NCI-H510A treated with DMSO at 0.1 percent for 48 hours (cell line): Measurements from ENCODE around the gene MAGEA9B.
"Not testable (repeated sequence)": the region's sequence is repeated elsewhere in the genome, so short reads cannot be mapped to it uniquely, and the experiment has no call there.

Source experiments
- DNase-seq: peaks from one replicate; lab custom pipeline; 2025; lab: John Stamatoyannopoulos, UW

The MAGEA9B gene

DNA sequence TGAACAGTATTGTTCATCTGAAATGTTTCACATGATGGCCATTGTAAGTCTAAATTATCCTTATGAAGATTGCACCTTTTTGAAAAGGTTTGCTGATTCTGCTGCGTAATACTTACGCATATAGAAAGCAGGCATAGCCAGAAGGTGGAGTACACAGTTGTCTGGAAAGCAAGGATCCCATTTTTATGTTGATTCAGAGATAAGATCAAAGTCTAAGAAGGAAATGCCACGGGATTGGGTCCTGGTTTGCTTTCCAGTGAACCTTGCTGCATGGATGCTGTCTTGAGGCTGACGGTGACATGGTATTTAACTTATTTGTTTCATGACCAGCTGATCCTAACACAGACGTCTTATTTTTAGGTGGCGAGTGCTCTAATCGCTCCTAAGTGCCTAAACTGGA, 15.5 kb downstream of the MAGEA9B start:
- no peak for DNase-seq

DNA sequence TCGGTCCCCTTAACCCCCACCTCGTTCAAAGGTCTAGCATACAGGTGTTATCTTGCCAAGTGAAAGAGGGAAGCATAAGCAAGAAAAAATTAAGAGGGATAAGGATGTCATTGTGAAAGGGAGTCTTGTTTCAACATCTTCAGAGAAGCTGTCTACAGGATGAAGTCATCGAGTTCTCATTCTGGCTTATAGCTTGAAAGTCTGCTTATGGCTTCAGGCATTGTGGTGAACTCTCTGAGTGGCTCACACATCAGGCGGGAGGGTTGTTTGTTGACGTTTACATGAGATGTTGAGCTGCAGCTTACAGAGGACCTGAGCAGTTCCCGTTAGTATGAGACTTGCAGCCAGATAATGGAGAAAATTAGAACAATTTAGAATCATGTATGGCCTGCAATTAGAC, 16.6 kb downstream of the MAGEA9B start:
- DNase-seq, result no peak

DNA sequence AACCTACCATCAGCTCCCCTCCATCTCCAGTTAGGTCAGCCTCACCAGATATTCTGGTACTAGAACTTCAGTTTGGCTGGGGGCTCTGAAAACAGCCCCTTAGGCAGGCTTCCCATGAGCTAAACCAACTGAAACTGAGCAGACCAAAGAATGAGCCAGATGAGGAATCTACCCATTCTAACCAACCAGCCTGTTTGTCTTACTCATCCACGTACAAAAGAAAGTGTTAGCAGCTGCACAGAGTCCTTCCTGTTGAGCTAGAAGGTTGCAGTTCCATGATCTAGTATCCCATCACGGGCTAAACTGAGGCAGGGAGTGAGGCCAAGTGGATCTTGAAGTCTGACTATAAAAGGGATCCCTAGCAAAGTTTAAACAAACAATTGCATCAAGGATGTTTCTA, 17.5 kb downstream of the MAGEA9B start:
- no peak for DNase-seq

DNA sequence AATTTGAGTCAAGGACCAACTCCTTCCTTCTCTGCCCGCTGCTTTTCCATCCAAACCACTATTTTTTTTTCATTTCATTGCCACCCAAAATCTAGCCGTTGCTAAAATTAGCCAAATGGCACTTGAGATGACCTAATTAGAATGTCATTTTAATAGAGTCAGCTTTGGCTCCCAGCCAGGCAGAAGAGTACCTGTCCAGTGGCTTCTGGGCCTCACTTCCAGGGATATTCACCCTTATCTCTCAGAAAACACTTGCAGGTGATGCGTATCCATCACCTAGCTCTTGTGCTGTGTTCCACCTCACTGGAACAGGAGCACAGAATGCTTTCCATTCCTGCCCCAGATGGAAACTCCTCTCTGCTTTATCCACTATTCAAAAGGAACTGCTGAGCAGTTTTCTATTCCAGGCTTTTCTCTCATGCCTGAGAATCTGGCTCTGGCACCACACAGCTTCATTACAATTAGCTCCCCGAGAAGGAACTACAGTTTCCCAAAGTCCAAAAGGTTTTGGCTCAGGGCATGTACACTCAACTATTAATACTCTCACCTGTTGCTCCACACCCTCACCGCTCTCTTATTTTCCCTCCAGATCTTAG, 18.5 kb downstream of the MAGEA9B start:
- DNase-seq, result peak; percentile 27

DNA sequence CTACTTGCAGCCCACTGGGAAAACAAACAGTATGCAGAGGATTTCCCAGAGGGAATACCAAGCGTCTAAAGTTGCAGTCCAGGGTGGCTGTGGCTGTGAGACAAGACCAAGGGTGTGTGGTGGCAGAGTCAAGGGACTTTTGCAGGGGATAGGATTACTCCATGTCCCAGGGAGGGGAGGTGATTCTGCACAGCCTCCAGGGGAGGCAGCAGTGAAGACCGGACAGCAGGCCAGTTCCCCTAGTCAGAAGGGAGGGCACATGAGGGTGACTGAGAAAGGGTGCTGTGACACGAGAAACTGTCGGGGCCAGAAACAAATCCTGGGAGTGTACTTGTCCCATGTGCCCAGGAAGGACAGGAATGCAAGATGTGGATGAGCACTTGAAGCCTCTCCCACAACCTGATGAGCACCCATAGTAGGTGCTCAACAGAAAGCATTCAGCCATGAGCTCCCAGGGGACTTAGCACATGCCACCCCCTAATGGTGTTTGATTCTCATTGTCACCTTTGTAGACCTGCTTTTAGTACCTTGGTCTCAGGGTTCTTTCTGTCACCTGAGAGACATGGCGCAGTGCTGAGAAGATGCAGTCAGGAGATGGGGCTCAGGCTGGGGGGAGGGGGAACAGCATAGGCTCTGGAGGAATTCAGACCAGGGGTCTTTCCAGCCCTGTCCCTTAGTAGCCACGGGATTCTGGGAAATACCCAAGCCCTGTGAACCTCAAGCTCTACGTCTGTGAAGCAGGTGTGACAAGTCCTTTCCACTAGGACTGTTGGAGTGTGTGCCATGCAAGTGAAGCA, 19.4 kb downstream of the MAGEA9B start:
- no peak for DNase-seq

DNA sequence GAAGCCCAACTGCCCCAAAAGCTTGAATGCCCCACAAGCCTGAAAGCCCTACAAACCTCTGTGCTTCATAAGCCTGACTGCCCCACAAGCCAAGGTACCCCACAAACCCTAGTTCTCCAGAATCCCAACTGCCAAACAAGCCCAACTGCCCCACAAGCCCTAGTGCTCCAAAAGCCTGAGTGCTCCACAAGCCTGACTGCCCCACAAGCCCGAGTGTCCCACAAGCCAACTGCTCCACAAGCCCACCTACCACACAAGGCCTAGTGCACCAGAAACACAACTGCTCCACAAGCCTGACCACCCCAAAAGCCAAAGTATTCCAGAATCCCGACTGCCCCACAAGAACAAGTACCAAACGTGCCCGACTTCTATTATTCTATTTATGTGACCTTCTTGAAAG, 23.9 kb downstream of the MAGEA9B start:
- DNase-seq, result no peak

DNA sequence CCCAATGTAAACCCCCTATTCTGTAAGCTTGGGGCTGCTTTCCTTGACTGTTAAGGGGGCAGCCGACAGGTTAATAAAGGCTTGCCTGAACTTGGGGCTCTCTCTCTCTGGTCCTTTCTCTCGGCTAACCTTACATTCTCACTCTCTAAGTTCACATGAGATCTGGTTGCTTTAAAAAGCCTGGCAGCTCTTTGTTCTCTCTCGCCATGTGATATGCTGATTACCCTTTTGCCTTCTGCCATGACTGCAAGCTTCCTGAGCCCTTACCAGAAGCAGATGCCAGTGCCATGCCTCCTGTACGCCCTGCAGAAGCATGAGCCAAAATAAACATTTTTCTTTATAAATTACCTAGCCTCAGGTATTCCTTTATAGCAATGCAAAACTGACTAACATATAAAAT, 32.0 kb downstream of the MAGEA9B start:
- DNase-seq, result not testable (repeated sequence)

DNA sequence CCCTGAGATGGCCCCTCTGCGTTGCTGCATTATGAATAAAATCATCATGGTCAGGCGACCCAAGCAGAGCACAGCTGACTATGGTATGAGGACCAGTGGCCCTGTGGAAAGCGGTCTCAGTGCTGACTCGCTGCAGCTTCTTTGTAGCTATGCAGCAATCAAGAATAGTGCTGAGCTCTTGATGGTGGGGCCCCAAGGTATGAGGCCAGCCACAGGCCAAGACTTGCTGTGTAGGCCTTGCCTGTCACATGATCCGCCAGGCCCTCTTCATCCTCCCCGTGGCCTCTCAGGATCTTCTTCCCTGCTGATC, 35.4 kb downstream of the MAGEA9B start:
- DNase-seq, result not testable (repeated sequence)

DNA sequence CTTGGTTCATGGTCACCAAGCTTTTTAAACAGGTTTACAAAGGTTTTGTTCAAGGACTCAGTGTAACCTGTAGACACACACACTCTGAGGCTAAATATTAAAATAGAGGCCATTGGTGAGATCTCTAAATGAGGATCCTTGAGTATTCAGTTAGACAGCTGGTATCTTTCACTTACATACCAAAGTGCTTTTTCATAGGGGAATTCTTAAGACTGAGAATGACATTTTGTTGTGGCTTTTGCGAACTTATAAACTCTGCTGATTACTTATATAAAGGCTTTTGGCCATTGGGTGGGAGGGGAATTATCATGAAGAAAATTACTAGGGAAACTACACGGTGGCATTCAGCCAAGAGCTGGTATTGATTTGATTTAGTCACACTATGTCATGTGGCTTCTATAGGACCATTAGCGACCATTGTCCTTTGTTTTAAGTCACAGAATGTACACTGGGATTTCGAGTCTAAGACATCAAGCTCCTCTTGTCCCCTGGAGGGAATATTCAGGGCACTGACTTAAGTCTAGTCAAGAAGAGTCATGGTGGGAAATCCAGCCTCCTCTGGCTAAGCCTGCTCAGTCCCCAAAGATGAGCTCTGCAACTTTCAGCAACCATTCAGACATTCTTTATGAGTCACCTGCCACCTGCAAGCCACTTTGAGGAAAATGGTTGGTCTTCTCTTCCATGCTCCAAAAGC, 35.9 kb downstream of the MAGEA9B start:
- DNase-seq, result not testable (repeated sequence)

DNA sequence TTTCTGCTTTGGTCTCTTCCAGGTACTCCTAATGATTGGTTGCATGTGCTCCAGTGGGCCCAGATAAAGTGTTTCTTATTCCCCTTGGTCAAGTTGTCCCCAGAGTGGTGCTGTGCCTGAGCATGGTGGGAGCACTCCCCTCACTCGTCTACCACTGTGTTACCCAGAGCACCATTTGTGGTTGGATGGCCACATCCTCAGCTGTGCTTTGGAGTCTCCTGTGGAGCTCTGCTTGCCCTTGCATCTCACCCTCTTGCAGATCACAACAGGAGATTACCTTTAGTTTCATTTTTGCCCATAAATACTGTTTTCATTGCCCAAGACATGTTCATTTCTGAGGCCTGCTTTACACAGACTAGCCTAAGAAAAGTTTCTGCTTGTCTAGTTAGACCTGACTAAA, 36.8 kb downstream of the MAGEA9B start:
- not testable (repeated sequence) for DNase-seq

DNA sequence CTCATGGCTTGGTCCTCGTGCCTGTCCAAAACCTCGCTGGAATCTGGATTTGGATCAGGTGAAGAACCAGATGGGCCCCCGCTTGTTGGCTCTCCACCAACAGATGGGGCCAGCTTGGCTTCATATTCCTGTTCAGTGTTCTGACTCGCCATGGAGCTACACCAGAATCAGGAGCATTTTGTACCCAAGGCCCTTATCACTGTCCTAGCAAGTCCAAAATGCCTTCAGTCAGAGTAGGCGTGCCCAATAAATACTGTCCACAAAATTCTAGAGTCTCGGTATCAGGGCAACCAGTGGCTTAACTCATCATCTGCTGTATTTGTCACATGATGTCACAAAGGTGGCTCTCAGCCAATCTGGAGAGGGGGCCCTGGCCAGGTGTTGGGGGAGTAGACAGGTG, 37.6 kb downstream of the MAGEA9B start, which contains the start of gene HSFX3:
TSS of gene HSFX3 (minus strand) at position 224 of the 400 bp plus-strand sequence. CDS start at position 152, 72 bp downstream.
- not testable (repeated sequence) for DNase-seq

DNA sequence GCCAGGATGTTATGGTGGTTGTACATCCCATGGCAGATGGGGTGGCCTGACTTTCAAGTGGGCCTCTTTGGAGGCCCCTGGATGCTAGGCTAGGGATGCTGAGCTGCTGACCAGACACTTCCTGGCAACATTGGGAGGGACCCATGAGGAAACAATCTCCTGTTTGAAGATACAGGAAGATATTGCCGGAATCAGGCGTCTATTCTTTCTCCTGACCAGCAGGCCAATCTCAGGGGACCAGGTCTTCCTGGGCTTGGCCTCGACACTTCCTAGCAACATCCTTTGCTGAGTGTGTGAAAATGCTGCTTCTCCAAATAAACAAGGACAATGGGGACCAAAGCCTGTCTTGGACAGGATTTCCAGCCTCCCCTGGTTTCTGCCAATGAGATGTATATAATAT, 39.5 kb downstream of the MAGEA9B start:
- DNase-seq, result not testable (repeated sequence)

DNA sequence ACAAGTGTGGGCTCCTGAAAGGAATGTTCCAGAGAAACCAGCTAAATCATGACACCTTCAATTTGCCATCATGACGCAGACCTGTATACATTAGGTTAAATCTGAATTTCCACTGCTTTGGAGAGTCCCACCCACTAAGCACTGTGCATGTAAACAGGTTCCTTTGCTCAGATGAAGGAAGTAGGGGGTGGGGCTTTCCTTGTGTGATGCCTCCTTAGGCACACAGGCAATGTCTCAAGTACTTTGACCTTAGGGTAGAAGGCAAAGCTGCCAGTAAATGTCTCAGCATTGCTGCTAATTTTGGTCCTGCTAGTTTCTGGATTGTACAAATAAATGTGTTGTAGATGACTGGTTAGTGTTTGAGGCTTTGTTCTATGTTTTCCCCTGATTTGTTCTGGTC, 40.3 kb downstream of the MAGEA9B start:
- not testable (repeated sequence) for DNase-seq

DNA sequence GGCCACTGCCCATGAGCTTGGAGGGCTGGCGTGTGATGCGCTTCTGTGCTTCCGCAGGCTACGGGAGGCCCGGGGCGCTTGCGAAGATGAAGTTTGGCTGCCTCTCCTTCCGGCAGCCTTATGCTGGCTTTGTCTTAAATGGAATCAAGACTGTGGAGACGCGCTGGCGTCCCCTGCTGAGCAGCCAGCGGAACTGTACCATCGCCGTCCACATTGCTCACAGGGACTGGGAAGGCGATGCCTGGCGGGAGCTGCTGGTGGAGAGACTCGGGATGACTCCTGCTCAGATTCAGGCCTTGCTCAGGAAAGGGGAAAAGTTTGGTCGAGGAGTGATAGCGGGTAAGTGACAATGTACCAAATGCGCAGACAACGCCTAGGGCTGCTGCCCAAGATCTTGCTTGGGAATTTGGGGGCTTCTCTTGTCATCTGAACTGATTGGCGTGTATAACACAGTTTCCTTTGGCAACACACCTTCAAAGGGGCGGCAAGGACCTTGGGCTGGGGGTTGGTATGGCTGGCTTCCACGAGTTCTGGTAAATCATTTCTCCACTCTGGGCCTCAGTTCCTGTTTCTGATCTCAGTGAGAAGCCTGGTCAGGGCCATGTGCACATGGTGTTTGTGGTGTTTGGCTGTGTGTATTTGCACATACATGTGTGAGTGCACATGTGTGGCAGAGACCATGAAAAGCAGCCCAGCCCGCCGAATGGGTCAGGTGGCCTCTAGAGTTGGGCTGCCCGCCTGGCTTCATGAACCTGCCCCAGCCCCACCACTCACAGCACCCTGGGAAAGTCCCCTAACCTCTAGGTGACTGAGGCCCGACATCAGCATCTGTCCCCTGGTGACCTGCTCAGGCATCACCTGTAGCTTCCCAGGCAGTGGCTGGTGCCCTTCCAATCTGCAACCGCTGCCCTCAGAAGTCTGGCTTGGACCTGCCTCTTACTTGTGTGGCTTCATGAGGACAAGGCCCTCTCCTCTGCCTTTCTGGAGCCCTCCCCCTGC, 41.4 kb downstream of the MAGEA9B start:
- DNase-seq, result not testable (repeated sequence)

DNA sequence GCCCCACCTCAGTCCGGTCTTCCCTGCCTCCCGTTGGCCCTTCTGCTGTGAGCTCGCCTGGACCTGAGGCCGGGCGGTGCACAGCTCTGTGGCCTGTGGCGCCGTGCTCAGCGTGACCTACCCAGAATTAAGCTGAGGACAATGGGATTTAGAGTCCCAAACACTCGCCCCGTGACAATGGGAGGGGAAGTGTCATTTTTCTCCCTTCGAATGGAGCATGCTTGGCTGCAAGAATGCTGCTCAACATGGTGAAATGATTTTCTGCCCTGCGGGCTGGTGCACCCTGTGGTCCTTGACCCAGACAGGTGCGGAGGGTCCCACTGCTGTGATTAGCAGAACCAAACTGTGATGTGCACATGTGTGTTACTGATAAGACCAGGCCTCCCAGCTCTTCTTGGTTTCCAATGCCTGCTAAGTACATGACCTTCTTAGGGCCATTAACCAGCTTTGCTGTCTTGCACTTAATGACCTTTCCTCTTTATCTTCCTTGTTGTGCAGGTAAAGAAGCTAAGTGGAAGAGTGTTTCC, 45.7 kb downstream of the MAGEA9B start:
- DNase-seq, result no peak

DNA sequence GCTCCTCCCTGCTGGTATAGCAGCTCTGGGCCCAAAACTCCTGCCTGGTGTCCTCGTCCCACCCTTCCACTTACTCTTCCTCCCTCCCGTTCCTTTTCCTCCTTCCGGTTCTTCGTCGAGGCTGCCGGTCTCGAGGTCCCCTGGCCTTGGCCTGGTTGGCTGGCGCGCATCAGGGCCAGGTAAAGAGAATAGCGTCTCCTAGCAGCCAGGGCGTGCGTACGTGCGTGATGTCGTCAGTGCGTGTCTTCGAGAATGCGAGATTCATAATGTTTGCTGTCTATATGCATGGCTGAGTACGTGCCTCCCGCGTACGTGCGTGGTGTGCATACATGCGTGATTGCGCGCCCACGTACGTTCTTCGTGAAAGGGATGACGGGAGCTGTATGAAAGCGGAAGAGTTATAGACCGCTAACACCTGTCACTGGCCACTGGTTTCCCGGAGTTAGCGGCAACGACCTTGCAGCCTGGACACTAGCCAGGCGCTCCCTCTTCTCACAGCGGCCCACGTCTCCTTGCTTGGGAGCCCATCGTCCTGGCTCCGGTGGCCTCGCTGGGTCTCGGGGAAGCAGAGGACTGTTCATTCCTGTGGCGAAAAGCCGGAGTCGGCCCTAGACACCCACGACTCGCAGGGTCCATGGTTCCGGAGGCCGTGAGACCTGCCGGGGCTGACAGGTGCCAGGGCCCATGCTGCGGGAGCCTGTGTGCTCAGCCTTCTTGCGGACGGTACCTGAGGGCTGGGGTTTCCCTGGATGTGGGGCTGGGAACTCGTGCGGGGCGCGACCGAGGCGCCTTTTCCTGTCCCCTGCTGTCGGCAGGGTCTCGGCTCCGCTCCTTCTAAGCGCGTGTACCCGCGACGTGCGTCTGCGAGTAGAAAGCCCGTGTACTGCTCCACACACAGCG, 46.4 kb downstream of the MAGEA9B start, which contains the start of gene EOLA1:
TSS of gene EOLA1 (plus strand) at position 392 of the 900 bp plus-strand sequence. CDS start 4,619 bp downstream, outside the sequence.
- DNase-seq, result peak; percentile 72

DNA sequence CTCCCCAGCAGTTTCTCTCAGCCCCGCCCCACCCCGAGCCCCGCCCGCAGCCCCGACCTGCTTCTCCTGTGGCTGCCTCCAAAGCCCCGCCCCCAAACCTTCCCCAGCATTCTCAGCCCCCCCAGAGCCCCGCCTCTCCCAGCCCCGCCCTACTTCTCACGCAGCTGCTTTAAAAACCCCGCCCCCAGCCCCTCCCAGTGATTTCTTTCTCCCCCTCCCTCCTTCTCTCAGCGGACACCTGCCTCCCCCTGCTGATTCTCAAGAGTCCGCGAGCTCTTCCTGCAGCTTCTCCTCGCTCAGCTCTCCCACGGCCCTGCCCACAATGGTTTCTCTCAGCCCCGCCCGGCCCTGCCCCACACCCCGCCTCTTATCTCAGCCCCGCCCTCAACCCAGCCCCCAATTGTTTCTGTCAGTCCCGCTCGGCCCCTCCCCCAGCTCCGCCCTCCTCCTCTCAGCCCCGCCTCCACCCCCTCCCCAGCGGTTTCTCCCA, 47.1 kb downstream of the MAGEA9B start:
- DNase-seq, result peak; percentile 72

DNA sequence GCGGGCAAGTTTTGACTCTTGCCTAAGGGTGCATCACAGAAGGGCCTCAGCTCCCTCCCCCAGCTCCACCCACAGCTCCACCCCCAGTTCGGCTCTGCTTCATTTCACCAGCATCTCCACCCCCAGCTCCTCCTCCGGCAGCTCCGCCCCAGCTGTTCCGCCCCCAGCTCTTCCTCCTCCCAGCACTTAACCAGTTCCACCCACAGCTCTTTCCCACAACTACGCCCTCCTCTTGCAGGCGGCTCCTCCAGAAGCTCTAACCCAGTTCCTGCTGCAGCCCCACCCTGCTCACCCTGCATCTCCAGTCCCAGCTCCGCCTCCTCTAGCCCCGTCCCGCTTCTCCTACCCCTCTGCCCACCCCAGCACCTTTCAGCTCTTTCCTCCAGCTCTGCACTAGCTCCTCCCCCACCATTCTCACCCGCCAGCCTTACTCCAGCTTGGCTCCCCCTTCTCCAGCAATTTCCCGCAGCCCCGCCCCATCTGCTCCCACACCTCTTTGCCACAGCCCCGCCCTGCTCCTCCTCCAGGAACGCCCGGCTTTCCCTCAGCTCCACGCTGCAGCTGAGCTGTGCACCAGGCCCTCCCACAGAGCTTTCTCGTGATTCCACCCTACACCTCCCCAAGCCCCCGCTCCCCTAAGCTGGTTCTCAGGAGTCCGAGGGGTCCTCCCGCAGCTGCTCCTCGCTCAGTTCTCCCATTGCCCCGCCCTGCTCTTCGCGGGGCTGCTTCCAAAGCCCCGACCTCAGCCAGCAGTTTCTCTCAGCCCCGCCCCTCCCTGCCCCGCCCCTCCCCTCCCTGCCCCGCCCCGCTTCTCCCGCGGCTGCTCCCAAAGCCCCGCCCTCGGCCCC, 47.8 kb downstream of the MAGEA9B start:
- DNase-seq, result peak; percentile 73

DNA sequence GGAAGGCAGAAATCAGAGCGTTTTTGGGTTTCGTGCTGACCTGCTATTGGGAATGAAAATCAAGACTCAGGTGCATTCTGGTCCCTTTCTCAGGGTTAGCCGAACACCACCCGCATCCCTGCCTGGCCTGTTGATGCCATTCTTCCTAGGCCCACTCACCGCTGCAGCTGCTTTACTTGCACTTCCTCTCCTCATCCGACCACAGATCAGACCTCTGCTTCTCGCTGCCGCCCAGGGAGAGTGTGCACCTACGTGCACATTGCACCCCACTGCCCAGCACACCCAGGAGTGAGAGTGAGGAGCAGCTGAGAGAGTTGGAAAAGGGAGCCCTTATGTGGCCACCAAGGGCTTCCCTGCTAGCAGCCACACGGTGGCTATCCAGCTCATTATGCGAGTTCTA, 49.8 kb downstream of the MAGEA9B start:
- DNase-seq, result not testable (repeated sequence)
